DMS114 treated with DMSO at 0.1 percent for 48 hours (cell line): ENCODE data around the gene BBLN.
A peak's percentile ranks its signal among the peaks of the same experiment; 100 is the strongest.

Experiments used
- DNase-seq: peaks from one replicate; lab custom pipeline; 2025; ENCODE audit not compliant: unreplicated experiment; lab: John Stamatoyannopoulos, UW

BBLN gene

DNA sequence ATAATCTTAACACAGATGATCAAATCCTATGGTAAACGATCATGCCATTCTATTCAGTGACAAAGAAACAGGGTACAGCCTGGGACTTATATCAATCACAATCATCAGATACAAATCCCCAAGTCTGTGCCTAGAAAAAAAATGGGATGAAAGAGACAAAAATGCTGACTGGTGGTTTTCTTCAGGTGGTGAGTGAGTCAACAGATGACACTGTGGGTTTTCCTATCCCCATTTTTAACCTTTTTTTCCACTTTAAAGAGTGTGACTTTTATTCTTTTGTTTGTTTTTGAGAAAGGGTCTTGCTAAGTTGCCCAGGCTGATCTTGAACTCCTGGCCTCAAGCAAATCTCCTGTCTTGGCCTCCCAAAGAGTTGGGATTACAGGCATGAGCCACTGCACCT, 28.1 kb downstream of the BBLN start:
- DNase-seq: no peak

DNA sequence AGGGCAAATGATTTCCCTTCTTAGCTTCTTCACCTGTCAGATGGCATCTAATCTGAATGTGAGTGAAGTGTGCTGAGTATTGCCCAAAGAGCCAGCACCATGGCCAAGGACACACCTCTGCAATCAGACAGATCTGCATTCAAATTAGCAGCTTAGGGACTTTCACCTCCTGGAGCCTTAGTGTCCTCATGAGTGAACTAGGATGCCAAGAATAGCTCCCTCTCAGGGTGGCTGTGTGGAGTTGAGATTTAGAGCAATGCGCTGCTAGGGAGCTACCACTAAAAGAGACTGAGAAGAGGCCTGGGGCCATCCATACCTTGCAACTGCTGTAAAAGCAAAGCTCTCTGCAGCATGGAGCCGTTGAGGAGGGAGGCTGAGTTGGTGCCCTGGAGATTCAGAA, 29.9 kb downstream of the BBLN start:
- no peak for DNase-seq

DNA sequence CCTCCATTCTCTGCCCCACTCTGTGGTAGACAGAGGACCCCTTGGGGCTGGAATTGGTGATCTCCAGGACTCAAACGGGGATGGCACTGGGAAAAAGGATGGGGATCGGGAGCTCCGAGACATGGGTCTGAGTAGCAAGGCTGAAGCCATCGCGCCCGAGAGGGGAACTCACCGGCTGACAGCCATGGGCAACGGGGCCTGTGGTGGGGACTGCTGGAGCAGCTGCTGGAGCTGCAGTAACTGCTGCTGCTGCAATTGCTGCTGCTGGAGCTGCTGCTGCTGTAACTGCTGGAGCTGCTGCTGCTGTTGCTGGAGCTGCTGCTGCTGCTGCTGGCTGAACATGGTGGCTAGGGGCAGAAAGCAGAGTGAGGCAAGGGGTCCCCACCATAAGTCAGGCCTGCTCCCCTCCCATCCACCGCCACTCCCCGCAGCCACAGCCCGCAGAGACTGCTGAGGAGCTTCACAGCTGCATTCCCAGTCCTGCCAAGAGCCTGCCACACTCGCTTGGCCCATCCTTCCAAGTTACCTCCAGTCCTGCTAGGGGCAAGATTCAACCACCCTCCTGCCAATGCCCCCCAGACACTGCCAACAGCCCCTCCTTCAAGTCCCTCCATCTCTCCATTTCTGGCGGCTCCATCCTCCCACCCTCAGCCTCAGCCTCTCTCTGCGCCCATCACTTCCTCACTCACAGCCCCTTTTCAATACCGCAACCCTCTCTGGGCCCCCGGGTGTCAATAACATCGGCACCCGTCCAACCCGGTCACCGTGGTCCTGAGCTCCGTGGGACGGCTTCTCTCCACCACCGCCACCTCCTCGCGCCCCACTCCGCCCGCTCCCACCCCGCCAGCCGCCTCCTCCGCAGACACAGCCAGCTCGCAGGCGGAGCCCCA, 30.7 kb downstream of the BBLN start:
- no peak for DNase-seq

DNA sequence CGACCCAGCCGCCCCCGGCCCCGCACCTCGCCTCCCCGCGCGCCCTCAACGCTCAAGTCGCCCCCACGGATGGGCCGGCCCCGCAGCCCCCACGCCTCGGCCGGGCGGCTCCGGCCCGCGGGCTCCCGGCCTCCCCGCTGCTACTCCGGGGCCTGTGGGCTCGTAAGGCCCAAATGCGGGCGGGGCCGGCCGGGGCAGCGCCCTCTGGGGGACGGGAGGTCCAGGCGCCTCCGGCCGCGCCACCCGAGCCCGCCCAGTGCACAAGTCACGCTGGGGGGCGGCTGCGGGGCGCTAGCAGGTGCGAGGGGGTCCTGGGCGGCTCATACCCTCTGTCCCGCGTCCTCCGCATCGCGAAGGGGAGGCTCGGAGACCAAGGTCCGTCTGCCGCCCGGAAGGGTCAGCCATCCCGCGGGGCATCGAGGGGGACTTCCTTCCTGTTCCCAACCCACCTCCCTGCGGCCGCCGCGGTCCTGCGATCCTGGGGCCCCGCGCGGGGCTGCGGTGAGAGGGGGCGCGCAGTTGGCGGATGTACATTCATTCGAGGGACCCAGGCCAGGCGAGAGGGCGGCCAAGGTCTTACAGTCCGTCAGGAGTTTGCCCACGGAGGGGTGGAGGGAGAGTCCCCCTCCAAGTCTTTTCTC, 31.5 kb downstream of the BBLN start, which contains the start of gene CIZ1:
Gene CIZ1 (minus strand): TSS at position 167 of the 641 bp plus-strand sequence. CDS start 715 bp downstream, outside the sequence.
- DNase-seq: peak; percentile 32

DNA sequence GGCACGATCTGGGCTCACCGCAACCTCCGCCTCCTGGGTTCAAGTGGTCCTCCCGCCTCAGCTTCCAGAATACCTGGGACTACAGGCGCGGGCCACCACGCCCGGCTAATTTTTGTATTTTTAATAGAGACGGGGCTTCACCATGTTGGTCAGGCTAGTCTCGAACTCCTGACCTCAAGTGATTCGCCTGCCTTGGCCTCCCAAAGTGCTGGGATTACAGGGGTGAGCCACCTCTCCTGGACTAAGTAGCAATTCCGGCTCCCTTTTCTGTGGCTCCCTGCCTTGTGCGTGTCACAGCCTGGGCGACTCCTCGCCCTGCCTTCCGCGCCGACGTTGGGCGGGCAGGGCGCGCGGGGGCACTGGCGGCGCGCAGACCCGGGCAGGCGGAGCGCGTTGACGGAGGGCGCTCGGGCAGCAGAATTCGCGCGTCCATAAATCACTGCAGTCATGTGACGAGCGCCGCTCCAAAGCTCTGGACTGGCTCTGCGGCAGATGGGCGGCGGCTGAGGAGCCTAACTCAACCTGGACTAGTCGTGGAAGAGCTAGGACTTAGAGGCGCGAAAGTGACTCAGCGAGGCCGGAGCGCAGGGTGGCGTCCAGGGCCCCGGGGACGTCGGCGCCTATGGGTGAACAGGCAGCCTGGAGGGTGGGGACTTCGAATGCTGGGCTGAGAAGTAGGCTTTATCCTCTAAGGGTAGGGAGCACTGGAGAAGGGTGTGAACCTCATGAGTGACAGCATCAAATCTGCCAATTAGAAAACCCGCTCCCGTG, 32.7 kb downstream of the BBLN start:
- DNase-seq: peak; percentile 57

DNA sequence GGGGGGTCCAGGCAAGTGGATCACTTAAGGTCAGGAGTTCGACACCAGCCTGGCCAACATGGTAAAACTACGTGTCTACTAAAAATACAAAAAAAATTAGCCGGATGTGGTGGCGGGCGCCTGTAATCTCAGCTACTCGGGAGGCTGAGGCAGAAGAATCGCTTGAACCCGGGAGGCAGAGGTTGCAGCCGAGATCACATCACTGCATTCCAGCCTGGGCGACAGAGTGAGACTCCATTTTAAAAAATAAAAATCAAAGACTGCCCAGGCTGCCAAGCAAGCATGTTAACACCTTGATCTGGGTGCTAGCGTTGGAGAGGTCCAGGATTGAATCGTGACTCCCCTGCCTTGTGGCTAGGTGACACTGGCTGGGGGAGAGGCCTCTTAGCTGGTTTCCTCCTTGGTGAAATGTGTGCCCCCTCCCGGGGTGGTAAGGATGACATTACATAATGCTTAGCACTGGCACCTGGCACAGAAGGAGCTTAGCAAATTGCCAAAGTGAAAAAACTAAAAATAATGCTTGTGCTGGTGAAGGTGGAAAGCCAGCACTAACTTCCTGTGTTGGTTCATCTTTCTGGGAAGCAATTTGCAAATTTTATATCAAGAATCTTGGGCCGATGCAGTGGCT, 33.5 kb downstream of the BBLN start:
- no peak for DNase-seq

DNA sequence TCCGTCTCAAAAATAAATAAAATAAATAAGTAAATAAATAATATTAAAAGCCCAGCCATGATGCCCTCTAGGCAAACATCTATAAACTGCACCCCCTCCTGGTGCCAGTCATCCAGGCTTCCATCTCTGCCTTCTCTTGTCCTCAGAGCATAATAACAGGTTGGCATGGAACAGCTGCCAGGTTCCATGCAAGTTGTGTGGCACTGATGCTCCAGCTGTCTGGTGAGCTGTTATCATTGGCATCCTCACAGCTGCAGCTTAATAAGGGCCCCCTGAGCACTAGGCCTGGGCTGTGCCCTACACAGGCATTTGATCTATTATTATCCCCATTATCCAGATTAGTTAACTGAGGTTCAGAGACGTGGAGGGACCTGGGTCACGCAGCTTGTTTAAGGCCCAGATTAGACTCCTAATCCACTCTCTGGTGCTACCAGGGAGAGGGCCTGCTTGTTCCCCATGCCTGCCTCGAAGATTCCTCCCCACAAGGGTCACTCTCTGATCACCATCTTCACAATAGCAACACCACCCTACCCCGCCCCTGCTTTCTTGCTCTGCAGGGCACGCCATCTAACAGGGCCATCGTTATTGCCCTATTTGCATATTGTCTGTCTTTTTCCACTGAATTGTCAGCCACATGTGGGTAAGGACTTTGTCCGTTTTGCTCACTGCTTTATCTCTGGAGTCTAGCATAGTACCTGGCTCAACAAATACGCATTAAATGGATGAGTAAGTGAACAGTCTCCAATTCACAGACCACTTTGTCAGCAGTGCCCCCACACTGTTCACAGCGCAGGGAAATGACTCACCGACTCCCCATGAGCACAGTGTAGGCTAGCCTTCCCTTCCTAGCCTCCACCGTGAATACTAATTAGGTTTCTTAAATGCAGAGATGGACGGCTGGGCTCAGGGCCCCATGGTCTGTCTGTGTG, 41.6 kb downstream of the BBLN start:
- DNase-seq: no peak

DNA sequence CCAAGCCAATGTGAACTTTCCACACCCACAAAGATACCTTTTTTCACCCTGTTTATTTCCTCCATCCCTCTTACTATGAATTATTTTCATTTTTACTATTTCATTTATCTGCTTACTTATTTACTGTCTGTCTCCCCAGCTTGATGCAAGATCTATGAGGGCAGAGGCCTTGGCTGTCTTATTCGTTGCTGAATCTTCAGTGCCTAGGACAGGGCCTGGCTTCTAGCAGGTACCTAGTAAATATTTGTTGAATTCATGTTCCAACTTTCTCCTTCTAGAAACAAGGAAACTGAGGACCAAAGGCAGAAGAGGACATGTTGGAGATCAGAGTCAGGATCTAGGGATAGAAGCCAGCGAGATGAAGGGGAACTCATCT, 42.6 kb downstream of the BBLN start:
- DNase-seq: no peak

DNA sequence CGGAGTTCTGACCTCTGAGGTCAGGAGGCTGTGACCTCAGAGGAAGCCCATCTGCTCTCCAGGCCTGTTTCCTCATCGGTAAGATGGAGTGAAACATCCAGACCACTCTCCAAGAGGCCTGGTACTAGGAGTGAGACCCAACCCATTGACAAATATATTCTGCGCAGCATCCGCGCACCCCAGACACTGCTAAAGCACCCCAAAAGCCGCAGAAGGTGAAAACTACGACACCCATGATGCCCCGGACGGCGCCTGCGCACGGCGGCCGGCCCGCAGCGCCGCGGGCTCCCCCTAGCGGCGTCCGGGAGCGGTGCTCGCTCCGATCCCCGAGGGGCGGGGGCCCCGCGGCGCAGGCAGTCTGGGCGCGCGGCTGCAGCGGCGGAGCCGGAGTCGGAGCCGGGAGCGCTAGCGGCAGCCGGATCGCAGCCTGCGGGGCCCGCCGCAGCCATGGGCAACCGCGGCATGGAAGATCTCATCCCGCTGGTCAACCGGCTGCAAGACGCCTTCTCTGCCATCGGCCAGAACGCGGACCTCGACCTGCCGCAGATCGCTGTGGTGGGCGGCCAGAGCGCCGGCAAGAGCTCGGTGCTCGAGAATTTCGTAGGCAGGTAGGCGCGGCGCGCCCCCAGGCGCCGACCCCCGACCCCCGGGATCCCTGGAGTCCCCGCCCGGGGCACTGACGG, 43.1 kb downstream of the BBLN start, which contains the start of gene DNM1:
Gene DNM1 (plus strand): TSS at position 356 of the 683 bp plus-strand sequence. CDS start 92 bp downstream, at position 448.
- peak; percentile 27 for DNase-seq

DNA sequence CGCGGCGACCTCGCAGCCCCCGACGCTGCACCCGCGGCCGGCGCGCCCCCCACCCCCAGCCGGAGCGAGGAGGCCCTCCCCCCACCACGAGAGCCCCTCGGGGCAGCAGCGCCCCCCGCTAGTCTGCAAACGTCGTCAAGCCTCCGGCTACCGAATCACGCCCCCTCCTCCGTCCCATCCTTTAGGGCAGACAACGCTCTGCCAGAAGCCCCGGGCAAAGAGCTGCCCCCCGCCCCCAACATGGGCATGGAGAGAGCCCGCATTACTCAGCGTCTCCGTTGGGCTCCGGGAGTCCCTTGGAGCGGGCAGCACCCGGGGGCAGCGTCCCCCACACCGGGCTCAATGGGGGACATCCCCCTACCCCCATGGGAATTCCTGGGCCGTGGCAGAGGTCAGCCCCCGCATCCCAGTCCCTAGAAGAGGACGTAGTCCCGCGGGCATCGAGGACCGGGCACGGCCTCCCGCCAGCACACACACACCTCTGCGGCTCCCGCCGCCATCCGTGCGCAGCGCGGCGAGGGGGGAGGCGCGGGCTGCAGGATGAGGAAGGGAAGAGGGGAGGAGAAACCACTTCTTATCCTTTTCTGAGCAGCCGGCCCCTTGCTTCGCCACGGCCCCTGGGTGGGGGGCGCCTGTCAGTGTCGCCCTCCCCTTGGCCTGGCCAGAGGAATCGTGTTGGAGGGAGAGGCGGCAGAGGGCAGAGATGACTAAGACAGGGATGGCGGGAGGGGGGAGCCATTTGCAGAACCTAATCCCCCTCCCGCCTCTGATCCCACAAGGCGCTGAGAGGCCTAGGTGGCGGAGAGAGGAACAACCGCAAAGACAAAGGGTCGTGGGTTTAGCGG, 43.9 kb downstream of the BBLN start:
- no peak for DNase-seq

DNA sequence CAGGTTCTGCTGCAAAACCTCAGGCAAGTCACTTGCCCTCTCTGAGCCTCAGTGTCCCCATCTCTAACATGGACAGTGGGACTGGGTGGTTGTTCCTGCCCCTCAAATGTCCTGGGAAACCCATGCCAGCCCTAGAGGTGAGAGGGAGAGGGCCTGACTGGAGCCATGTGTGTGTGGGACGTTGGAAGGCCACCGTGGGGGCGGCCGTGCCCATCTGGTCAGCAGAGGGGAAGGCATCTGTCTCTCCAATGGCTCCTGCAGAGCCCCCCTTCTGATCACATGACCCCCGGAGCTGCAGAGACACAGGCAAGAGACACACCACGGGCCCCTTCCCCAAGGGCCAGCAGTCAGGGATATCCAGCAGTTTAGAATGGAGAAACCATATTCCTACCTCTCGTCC, 44.8 kb downstream of the BBLN start:
- no peak for DNase-seq

DNA sequence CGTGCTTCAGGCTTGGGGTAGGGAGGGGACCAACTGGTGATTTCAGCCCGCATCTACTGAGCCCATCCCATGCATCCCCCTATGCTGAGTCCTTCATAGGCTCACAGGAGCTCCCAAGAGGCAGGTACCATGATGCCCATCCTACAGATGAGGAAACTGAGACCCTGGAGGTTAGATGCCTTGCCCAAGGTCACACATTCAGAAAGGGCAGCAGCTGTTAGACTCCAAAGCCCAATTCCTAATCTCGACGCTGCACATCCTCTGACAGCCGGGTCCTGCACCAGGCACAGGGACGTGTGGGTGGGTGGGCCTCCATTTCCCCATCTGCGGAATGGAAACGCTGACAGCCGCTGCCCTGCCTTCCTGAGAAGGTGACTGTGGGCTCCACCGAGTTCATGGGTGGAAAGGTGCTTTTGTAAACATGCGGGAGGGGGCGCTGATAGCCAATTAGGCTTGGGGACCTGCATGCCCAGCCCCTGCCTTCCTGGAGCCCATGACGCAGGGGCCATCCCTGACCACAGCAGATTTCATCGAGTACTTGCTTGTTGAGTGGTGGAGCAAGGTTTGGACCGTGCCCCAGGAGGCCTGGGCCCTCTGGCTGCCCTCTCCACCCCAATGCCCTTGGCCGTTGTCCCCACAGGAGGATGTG, 45.4 kb downstream of the BBLN start:
- DNase-seq: no peak

DNA sequence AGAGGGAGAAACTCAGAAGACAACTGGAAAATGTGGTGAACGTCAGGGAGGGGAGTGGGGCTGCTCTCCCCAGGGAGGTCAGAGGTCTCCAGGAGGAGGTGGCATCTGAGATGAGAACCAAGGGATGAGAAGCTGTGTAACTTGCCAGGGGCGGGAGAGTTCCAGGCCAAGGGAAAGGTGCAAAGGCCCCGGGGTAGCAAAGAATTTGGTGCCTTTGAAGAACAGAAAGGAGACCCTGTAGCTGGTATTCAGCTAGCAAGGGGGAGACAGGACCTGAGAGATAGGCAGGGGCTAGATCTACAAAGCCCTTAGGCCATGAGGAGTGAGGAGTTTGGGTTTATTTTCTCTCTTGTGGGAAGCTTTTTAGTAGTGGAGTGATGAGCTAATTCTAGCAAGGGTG, 46.4 kb downstream of the BBLN start:
- DNase-seq: no peak

DNA sequence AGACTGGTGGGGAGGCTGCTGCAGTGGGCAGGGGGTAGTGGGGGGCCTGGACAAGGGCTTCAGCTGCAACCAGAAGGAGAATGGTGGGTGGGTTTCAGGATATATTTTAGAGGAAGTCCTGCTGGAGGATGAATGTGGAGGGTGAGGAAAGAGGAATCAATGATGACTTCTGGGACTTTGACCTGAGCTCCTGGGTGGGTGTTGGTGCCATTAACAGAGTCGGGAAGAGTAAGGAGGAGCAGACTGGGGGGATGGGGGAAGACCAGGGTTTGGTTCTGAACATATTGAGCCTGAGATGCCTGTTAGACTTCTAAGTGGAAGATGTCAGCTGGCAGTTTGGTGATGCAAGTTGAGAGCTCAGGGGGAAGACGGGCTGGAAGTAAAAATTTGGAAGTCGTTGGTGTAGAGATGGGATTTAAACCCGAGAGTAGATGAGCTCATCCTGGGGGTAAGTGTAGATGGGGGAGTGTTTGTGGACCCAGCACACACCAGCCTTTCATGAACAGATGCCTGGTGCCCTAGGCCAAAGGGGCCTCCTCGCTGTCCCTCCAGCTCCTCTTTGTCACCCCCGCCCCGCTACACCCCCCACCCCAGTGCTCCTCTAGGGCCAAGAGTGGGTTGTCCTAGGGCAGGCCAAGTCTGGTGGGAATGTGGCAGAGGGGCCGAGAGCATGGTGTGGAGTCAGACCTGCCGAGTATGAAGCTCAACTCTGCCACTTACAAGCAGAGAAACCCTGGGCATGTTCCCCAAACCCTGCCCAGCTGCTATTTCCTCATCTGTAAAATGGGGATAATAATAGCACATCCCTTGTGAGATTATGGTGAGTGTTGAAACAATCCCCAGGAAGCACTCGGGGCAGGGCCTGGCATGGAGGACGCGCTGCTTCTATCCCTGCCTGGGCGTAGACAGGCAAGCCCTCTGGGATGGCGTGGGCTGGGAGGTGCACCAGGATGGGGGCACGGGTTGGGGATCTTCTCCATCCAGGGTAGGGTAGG, 47.1 kb downstream of the BBLN start:
- DNase-seq: no peak

DNA sequence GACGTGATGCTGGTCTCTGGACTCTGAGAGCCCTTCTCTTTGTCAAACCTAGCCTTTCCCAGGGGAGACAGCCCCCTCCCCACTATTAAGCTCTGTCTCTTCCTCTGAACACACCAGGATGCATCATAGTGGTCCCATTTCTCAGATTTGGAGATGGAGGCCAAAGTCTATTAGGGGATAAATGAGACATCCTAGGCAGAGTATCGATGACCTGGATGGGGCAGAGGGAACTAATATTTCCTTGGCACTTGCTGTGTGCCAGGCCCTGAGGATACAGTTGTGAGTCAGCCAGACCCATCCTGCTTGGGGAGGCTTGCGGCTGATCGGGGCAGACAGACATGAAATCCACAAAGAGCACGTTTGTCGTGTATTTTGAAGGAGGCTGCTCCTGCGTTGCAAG, 48.3 kb downstream of the BBLN start:
- no peak for DNase-seq

DNA sequence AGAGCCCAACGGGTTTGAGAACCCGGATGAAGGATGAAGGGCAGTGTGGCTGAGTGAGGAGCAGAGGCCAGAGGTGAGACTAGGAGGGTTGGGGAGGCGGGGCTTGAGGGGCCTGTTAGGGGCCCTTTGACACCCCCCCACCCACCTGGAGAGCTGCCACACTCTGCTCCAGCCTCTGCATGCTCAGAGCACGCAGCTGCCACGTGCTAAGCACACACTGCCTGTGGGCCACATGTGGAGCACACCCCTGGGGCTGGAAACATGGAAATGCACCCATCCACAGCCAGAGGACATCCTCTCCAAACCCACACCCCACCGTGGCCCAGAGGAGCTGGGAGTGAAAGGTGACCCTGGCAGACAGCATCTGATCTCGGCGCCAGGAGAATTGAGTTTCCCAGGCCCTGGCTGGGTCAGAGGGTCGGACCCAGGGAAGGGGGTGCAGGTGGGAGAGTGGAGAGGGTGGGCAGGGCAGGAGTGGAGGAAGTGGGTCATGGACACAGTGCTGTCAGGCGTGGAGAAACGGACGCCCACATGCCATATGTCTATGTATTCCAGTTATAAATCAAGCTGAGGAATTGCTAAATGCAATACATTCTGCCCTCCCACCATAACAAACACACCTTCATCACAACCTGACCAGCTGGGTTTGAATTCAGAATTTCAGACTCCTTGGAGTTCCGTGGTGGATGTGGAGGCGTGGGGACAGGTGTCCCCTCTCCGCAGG, 49.0 kb downstream of the BBLN start:
- no peak for DNase-seq
